Endothelial cell of umbilical vein (primary cell): Measurements from ENCODE around the gene RBM47. TPM values are rescaled to one million over a fixed set of nuclear protein-coding genes. Genes with fewer than 3 reads are reported as not detected.

Experiments
- BruUV-seq: library from RNA; stranded (reverse); fragments of 400-500 nt; replicated peaks from 2 replicates; lab custom pipeline; 2021; lab: Mats Ljungman, UMichigan
- CTCF ChIA-PET: fragments of 300-600, 350-600 bp; sonication (Branson Sonifier 250); formaldehyde crosslinking; loops from one replicate; lab custom pipeline; 2021; ENCODE audit warnings: antibody characterized with exemption, inconsistent platforms; lab: Charles Lee
- POLR2A ChIA-PET: fragments of 300-600, 350-600 bp; sonication (Branson Sonifier 250); formaldehyde crosslinking; loops from one replicate; lab custom pipeline; 2021; ENCODE audit warnings: antibody characterized with exemption, inconsistent platforms; lab: Charles Lee
- DNase-seq: peaks from one replicate; pipeline ENCODE4 v3.0.0-alpha.2; 2011; ENCODE audit warnings: low read depth, low spot score
- FAIRE-seq: peaks from 2 replicates; lab custom pipeline; 2011; peaks lifted over from hg19 to GRCh38; lab: Jason Lieb, UNC
- H2AFZ ChIP-seq: 2 replicates; pipeline ENCODE4 v1.6.0; 2012; ENCODE audit warnings: low read depth, low read length, control low read depth, inconsistent platforms
- H3K27ac ChIP-seq: 2 replicates; pipeline ENCODE4 v1.5.1; 2011; ENCODE audit warnings: low read depth, mild to moderate bottlenecking, control low read depth, low read length, moderate library complexity; ENCODE audit not compliant: insufficient read depth
- H3K27me3 ChIP-seq, 2 experiments: 2 replicates each; pipeline versions ENCODE4 v1.6.0 to v1.6.1; 2011; ENCODE audit warnings: low read length in 2 of 2, mixed read lengths in 1 of 2; ENCODE audit not compliant: control insufficient read depth in 2 of 2, insufficient read depth in 2 of 2
- H3K36me3 ChIP-seq, 2 experiments: 2 replicates in 1 of 2; 3 replicates in 1 of 2; pipeline ENCODE4 v1.5.1; 2011; ENCODE audit warnings: low read length in 2 of 2, mild to moderate bottlenecking in 1 of 2, moderate library complexity in 1 of 2; ENCODE audit not compliant: control insufficient read depth in 2 of 2, insufficient read depth in 2 of 2; ENCODE audit errors: extremely low read depth in 1 of 2
- H3K4me1 ChIP-seq: 3 replicates; pipeline ENCODE4 v1.5.1; 2011; ENCODE audit warnings: mild to moderate bottlenecking, low read length; ENCODE audit not compliant: control insufficient read depth, insufficient read depth; ENCODE audit errors: extremely low read depth
- H3K4me2 ChIP-seq: 2 replicates; pipeline ENCODE4 v1.6.1; 2011; ENCODE audit warnings: low read length, control low read depth, mixed read lengths; ENCODE audit not compliant: insufficient read depth
- H3K4me3 ChIP-seq, 3 experiments: fragments of 200-600 bp in 1 of 3; sonication (generic), shearing (Covaris generic) in 1 of 3; replicated peaks in 1 of 3; 2 replicates each; pipeline ENCODE4 v1.5.1; 2011 to 2016; ENCODE audit warnings: control low read depth in 3 of 3, low read length in 3 of 3, mild to moderate bottlenecking in 2 of 3, inconsistent platforms in 1 of 3, low read depth in 1 of 3, moderate library complexity in 1 of 3; ENCODE audit not compliant: insufficient read depth in 1 of 3
- H3K79me2 ChIP-seq: 2 replicates; pipeline ENCODE4 v1.6.0; 2012; ENCODE audit warnings: low read length, inconsistent platforms; ENCODE audit not compliant: control insufficient read depth, insufficient read depth
- H3K9ac ChIP-seq: replicated peaks from 2 replicates; pipeline ENCODE3; 2011; ENCODE audit warnings: low read length, control low read depth; ENCODE audit not compliant: insufficient read depth; ENCODE audit errors: extremely low read depth
- H3K9me1 ChIP-seq: replicated peaks from 3 replicates; pipeline ENCODE4 v1.6.0; 2011; ENCODE audit warnings: mild to moderate bottlenecking, low read length; ENCODE audit not compliant: control insufficient read depth, insufficient read depth; ENCODE audit errors: extremely low read depth
- H3K9me3 ChIP-seq: replicated peaks from 2 replicates; pipeline ENCODE4 v1.5.1; 2012; ENCODE audit warnings: low read length, inconsistent platforms; ENCODE audit not compliant: control insufficient read depth, insufficient read depth
- H4K20me1 ChIP-seq: replicated peaks from 2 replicates; pipeline ENCODE3; 2011; ENCODE audit warnings: mild to moderate bottlenecking, low read length; ENCODE audit not compliant: control insufficient read depth, insufficient read depth; ENCODE audit errors: extremely low read depth
- EZH2 ChIP-seq: IDR thresholded peaks from 2 replicates; pipeline ENCODE4 v1.6.1; 2012; ENCODE audit warnings: borderline replicate concordance, low read depth, mild to moderate bottlenecking, moderate library complexity, low read length, inconsistent platforms; ENCODE audit not compliant: severe bottlenecking
- FOS ChIP-seq: IDR thresholded peaks from 2 replicates; pipeline ENCODE4 v1.6.1; 2011; ENCODE audit warnings: mild to moderate bottlenecking, low read length, moderate library complexity, borderline replicate concordance; ENCODE audit not compliant: insufficient read depth
- GATA2 ChIP-seq: IDR thresholded peaks from 2 replicates; pipeline ENCODE4 v1.7.0; 2011; ENCODE audit warnings: low read depth, mild to moderate bottlenecking, moderate library complexity, mixed read lengths, low read length; ENCODE audit not compliant: insufficient read length, insufficient read depth
- JUN ChIP-seq: IDR thresholded peaks from 2 replicates; pipeline ENCODE4 v1.6.1; 2011; ENCODE audit warnings: borderline replicate concordance, low read depth; ENCODE audit not compliant: insufficient read length, insufficient read depth
- MYC ChIP-seq: IDR thresholded peaks from one replicate; pipeline ENCODE4 v1.6.1; 2011; ENCODE audit warnings: mild to moderate bottlenecking, low read depth, low read length
- POLR2A ChIP-seq: IDR thresholded peaks from 2 replicates; pipeline ENCODE4 v1.6.1; 2012; ENCODE audit warnings: low read depth, mild to moderate bottlenecking, control low read depth, low read length
- POLR2AphosphoS5 ChIP-seq: IDR thresholded peaks from 2 replicates; pipeline ENCODE4 v1.6.1; 2012; ENCODE audit warnings: low read depth, mild to moderate bottlenecking, control low read depth, low read length, moderate library complexity; ENCODE audit not compliant: insufficient read depth
- dilution Hi-C: fragments of 300-500 bp; cut with MboI; formaldehyde crosslinking; loops from one replicate; pipeline ENCODE4 v1.15.0; 2019; ENCODE audit warnings: low sequenced_read_pairs; ENCODE audit not compliant: extremely low pct_ligation_motif_present
- intact Hi-C: fragments of 100-400 bp; cut with micrococcal nuclease; formaldehyde crosslinking; loops from one replicate; pipeline ENCODE4 v1.10.0; 2022
- polyA plus RNA-seq, 4 experiments: library from polyadenylated mRNA; depleted of rRNA in 3 of 4; stranded (reverse) in 3 of 4; unstranded in 1 of 4; fragments of >200 nt; gene quantifications; 2 replicates each; pipeline versions ENCODE4 v1.2.1 to v1.2.3, GENCODE V29; 2011 to 2012; ENCODE audit warnings: missing spikeins in 1 of 4
- total RNA-seq: library from RNA; stranded (reverse); gene quantifications from 2 replicates; pipeline ENCODE4 v1.2.3, GENCODE V29; 2021
- TF ChIP-seq, protein P1 (sequence below), 2 donors: IDR thresholded peaks; 1 replicate in 1 of 2; 2 replicates in 1 of 2; pipeline ENCODE4 v1.5.1; 2011; ENCODE audit warnings: low read length in 2 of 2, mild to moderate bottlenecking in 2 of 2, moderate library complexity in 2 of 2, control low read depth in 1 of 2, inconsistent platforms in 1 of 2, low read depth in 1 of 2; ENCODE audit not compliant: insufficient read depth in 1 of 2; ENCODE audit errors: extremely low read depth in 1 of 2
- TF ChIP-seq, protein P2 (sequence below): IDR thresholded peaks from 2 replicates; pipeline ENCODE4 v1.6.1; 2011; ENCODE audit not compliant: insufficient read depth, insufficient read length

The RBM47 gene
- total and polyA plus RNA-seq, 2 donors (not counting 3 experiments of a cell fraction or from before 2014, with no cell fraction given), result not detected

DNA sequence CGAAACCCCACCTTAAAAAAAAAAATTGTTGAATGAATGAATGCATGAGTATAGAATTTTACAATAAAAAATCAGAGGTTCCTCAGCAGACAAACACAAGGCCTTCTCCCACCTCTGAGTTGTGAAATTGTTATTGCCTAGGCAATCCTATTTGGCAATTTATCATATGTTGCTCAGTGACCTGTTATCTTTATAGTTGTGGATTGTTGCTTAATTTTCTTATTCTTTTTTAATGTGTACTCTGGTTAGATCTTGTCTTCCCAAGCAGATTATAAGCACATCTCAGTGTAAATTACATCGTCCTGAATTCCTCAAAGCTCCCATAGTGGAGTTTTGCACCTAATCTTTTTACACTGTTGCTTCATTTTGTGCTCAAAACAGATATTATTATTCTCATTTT lies 71.9 kb downstream of the RBM47 start:
- H3K36me3 ChIP-seq, result no peaks in the 10 kb centered on the region
- no peaks in the 10 kb centered on the region for H3K9me1 ChIP-seq
- no peak overlapping the region for H3K9ac ChIP-seq
- dilution Hi-C loops (no loop called here), intact Hi-C loops (no loop called here)
- no TSS peak for BruUV-seq
- TF ChIP-seq GATA2, result no peak
- FAIRE-seq (no peak), DNase-seq (no peak)
- peaks cover 2% of the 10 kb centered on the region for H3K4me1 ChIP-seq
- no peaks in the 10 kb centered on the region for H4K20me1 ChIP-seq
- H3K4me3 ChIP-seq, result no peak overlapping the region
- H3K9me3 ChIP-seq, result no peaks in the 10 kb centered on the region
- H3K4me2 ChIP-seq, result no peak overlapping the region
- ChIA-PET POLR2A (no interaction called here), CTCF (no interaction called here)
- no peak overlapping the region for H3K27ac ChIP-seq
- H3K27me3 ChIP-seq, result peaks cover 0 to 1% of the 10 kb centered on the region in 2 experiments
- H2AFZ ChIP-seq, result no peak overlapping the region
- H3K79me2 ChIP-seq, result no peaks in the 10 kb centered on the region

DNA sequence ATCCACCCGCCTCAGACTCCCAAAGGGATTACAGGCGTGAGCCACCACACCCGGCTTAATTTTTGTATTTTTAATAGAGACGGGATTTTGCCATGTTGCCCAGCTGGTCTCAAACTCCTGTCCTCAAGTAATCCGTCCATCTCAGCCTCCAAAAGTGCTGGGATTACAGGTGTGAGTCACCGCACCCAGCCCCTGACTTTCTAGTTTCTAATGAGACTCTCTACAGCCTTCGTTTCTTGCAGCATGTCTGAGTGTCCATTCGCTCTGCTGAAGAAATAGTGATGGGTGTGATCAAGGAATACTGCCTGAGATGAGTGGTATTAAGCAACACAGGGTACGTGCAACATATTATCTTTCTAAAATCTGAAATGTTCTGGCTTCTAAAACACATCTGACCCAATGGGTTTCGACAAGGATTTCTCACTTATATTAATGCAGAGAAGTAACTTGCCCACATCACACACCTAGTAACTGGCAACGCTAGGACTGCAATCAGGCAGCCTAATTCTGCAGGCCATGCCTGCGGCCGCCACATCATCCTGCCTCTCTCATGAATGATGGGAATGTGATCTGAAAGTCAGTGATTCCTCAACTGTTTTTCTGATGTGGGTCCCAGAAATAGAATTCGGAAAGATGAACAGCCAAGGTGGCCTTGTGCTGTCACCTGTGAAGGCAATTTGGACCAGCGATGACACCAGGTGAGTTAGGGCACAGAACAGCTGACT lies 74.3 kb downstream of the RBM47 start:
- Histone ChIP-seq H3K9ac (no peak overlapping the region), H3K4me1 (peaks cover 2% of the 10 kb centered on the region), H4K20me1 (no peaks in the 10 kb centered on the region), H2AFZ (no peak overlapping the region), H3K9me3 (no peaks in the 10 kb centered on the region), H3K4me2 (no peak overlapping the region), H3K9me1 (no peaks in the 10 kb centered on the region), H3K79me2 (no peaks in the 10 kb centered on the region), H3K27ac (no peak overlapping the region), H3K36me3 (no peaks in the 10 kb centered on the region), H3K27me3 (peaks cover 0 to 1% of the 10 kb centered on the region in 2 experiments), H3K4me3 (no peak overlapping the region)
- POLR2A ChIA-PET, result no interaction called here
- BruUV-seq, result no TSS peak
- no peak for DNase-seq
- intact Hi-C loops, result no loop called here
- dilution Hi-C loops, result no loop called here
- TF ChIP-seq POLR2AphosphoS5, result no peak
- no peak for TF ChIP-seq JUN
- TF ChIP-seq FOS, result no peak
- no peak for TF ChIP-seq POLR2A
- TF ChIP-seq GATA2, result no peak
- TF ChIP-seq, protein P1, sequence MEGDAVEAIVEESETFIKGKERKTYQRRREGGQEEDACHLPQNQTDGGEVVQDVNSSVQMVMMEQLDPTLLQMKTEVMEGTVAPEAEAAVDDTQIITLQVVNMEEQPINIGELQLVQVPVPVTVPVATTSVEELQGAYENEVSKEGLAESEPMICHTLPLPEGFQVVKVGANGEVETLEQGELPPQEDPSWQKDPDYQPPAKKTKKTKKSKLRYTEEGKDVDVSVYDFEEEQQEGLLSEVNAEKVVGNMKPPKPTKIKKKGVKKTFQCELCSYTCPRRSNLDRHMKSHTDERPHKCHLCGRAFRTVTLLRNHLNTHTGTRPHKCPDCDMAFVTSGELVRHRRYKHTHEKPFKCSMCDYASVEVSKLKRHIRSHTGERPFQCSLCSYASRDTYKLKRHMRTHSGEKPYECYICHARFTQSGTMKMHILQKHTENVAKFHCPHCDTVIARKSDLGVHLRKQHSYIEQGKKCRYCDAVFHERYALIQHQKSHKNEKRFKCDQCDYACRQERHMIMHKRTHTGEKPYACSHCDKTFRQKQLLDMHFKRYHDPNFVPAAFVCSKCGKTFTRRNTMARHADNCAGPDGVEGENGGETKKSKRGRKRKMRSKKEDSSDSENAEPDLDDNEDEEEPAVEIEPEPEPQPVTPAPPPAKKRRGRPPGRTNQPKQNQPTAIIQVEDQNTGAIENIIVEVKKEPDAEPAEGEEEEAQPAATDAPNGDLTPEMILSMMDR (IDR thresholded peaks at IDR 0.05; ENCODE audit: extremely low read depth in 1 of 2, insufficient read depth in 1 of 2, low read depth in 1 of 2, low read length in 2 of 2), result no peak
- no peak for TF ChIP-seq EZH2
- TF ChIP-seq, protein P2, sequence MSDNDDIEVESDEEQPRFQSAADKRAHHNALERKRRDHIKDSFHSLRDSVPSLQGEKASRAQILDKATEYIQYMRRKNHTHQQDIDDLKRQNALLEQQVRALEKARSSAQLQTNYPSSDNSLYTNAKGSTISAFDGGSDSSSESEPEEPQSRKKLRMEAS, result no peak
- TF ChIP-seq MYC, result no peak
- FAIRE-seq, result no peak
- CTCF ChIA-PET, result no interaction called here
